K562 (cell line): Measurements from ENCODE around the gene MICOS13. TPM values are rescaled to one million over a fixed set of nuclear protein-coding genes. Genes with fewer than 3 reads are reported as not detected.
A peak's percentile ranks its signal among the peaks of the same experiment; 100 is the strongest.

Experiments
- CBFA2T3 ChIP-seq: fragments of 450-650 bp; IDR thresholded peaks from 2 replicates; pipeline ENCODE4 v1.6.1; 2017
- CHD7 ChIP-seq: fragments of 200-600 bp; sonication (generic); IDR thresholded peaks from one replicate; pipeline ENCODE4 v1.6.1; 2012; ENCODE audit warnings: mild to moderate bottlenecking, low read depth, low read length, inconsistent platforms
- CXXC5 ChIP-seq: fragments of 250-450 bp; sonication (Bioruptor Pico); IDR thresholded peaks from 2 replicates; pipeline ENCODE4 v1.8.0; 2022; ENCODE audit warnings: inconsistent platforms, mild to moderate bottlenecking, moderate library complexity
- ELF2 ChIP-seq: fragments of 250-450 bp; sonication (Bioruptor Pico); IDR thresholded peaks from 2 replicates; pipeline ENCODE4 v1.5.0; 2021; ENCODE audit warnings: mild to moderate bottlenecking
- KLF13 ChIP-seq: fragments of 450-650 bp; IDR thresholded peaks from 2 replicates; pipeline ENCODE4 v1.6.1; 2016; ENCODE audit warnings: missing genetic modification characterization, low read depth, mild to moderate bottlenecking, missing compliant biosample characterization, moderate library complexity, borderline replicate concordance
- MBD2 ChIP-seq: sonication (generic); IDR thresholded peaks from 2 replicates; pipeline ENCODE4 v1.6.1; 2016; ENCODE audit warnings: low read depth, borderline replicate concordance
- NELFE ChIP-seq: IDR thresholded peaks from 2 replicates; pipeline ENCODE4 v1.6.1; 2011; ENCODE audit warnings: mild to moderate bottlenecking; ENCODE audit not compliant: insufficient read depth, insufficient read length
- POLR3G ChIP-seq: IDR thresholded peaks from 2 replicates; pipeline ENCODE4 v1.6.1; 2011; ENCODE audit not compliant: insufficient read length, insufficient replicate concordance; ENCODE audit errors: extremely low read depth
- ZFP91 ChIP-seq: sonication (generic); formaldehyde crosslinking; IDR thresholded peaks from 2 replicates; pipeline ENCODE4 v1.8.0; 2022; ENCODE audit warnings: mild to moderate bottlenecking, missing genetic modification reagents
- ZNF134 ChIP-seq: fragments of 250-450 bp; sonication (Bioruptor Pico); conservative IDR thresholded peaks from 2 replicates; pipeline ENCODE4 v1.4.0; 2020
- ZNF174 ChIP-seq: fragments of 250-450 bp; sonication (Bioruptor Pico); IDR thresholded peaks from 2 replicates; pipeline ENCODE4 v1.4.0; 2020; ENCODE audit warnings: mild to moderate bottlenecking
- ZNF699 ChIP-seq: fragments of 250-450 bp; sonication (Bioruptor Pico); IDR thresholded peaks from 2 replicates; pipeline ENCODE4 v1.8.0; 2021; ENCODE audit warnings: mild to moderate bottlenecking, moderate library complexity; ENCODE audit not compliant: insufficient replicate concordance
- polyA plus RNA-seq, 8 experiments: library from polyadenylated mRNA; depleted of rRNA in 4 of 8; stranded (reverse) in 5 of 8; unstranded in 3 of 8; fragments of >200 nt; fragmentation: Nextera tagmentation in 2 of 8; fragmentation: Illumina TruSeq in 1 of 8; extraction: Ambion mirVana in 2 of 8; extraction: Trizol in 1 of 8; gene quantifications; 2 replicates each; pipeline versions ENCODE4 v1.2.1 to v1.2.3, GENCODE V29; 2011 to 2014; ENCODE audit warnings: inconsistent platforms in 1 of 8, missing spikeins in 1 of 8
- total RNA-seq, 7 experiments: library from RNA; depleted of rRNA in 6 of 7; stranded (reverse); fragments of >200 nt in 6 of 7; fragmentation: Illumina TruSeq in 2 of 7; extraction: Trizol in 2 of 7; gene quantifications; 2 replicates each; pipeline versions ENCODE4 v1.2.1 to v1.2.3, GENCODE V29; 2011 to 2021; ENCODE audit warnings: low replicate concordance in 1 of 7
- TF ChIP-seq, protein P1 (sequence below): fragments of 450-650 bp; IDR thresholded peaks from 2 replicates; pipeline ENCODE4 v1.7.0; 2016; ENCODE audit warnings: borderline replicate concordance

Gene MICOS13
- total and polyA plus RNA-seq, 9 of the 15 experiments (the other 6 are each of a cell fraction or from before 2014, with no cell fraction given) = 15.5 to 220 (median 49.4) TPM

- no peak for TF ChIP-seq ZNF174 (CRISPR knock-in tag)
- TF ChIP-seq CHD7 = no peak
- TF ChIP-seq, protein P1, sequence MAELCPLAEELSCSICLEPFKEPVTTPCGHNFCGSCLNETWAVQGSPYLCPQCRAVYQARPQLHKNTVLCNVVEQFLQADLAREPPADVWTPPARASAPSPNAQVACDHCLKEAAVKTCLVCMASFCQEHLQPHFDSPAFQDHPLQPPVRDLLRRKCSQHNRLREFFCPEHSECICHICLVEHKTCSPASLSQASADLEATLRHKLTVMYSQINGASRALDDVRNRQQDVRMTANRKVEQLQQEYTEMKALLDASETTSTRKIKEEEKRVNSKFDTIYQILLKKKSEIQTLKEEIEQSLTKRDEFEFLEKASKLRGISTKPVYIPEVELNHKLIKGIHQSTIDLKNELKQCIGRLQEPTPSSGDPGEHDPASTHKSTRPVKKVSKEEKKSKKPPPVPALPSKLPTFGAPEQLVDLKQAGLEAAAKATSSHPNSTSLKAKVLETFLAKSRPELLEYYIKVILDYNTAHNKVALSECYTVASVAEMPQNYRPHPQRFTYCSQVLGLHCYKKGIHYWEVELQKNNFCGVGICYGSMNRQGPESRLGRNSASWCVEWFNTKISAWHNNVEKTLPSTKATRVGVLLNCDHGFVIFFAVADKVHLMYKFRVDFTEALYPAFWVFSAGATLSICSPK = no peak
- no peak; the same call in 1 of the 2 replicates for TF ChIP-seq MBD2
- TF ChIP-seq ZFP91 (CRISPR knock-in tag) = no peak
- TF ChIP-seq POLR3G = no peak
- no peak for TF ChIP-seq ZNF134 (CRISPR knock-in tag)
- TF ChIP-seq CXXC5 (CRISPR knock-in tag) = peak; percentile 61
- TF ChIP-seq NELFE = no peak
- TF ChIP-seq ELF2 (CRISPR knock-in tag) = no peak
- TF ChIP-seq CBFA2T3 = no peak
- TF ChIP-seq ZNF699 (CRISPR knock-in tag) = no peak
- peak; percentile 42; the same call in 1 of the 2 replicates for TF ChIP-seq KLF13 (tag)
Observed at GRCh38 chr19:5690955-5691821, 10.9 kb upstream of the MICOS13 start (continued).
